Central memory CD8-positive, alpha-beta T cell (primary cell): ENCODE measurements around the gene EHD4.

Experiments used
- ATAC-seq: fragments of 150-1000 bp; cut with Tn5 transposase; replicated peaks from 2 replicates; pipeline ENCODE4 v1.10.0; 2022; ENCODE audit warnings: mild to moderate bottlenecking, moderate FRiP score, moderate number of reproducible peaks; ENCODE audit not compliant: poor library complexity, severe bottlenecking; ENCODE audit errors: extremely low read depth
- DNase-seq, 2 donors: peaks; one replicate each; pipeline ENCODE4 v3.0.0; 2021; ENCODE audit warnings: low spot score in 2 of 2
- H3K27ac Mint-ChIP-seq: one replicate; pipeline ENCODE4 v1.8.0; 2022; ENCODE audit warnings: low read depth, mild to moderate bottlenecking, moderate library complexity, mixed read lengths
- H3K27me3 Mint-ChIP-seq: one replicate; pipeline ENCODE4 v1.8.0; 2022; ENCODE audit warnings: mixed read lengths
- H3K36me3 Mint-ChIP-seq: one replicate; pipeline ENCODE4 v1.8.0; 2022; ENCODE audit warnings: mild to moderate bottlenecking, moderate library complexity, mixed read lengths; ENCODE audit not compliant: insufficient read depth
- H3K4me1 Mint-ChIP-seq: one replicate; pipeline ENCODE4 v1.8.0; 2022; ENCODE audit warnings: mixed read lengths
- H3K4me3 Mint-ChIP-seq: one replicate; pipeline ENCODE4 v1.8.0; 2022; ENCODE audit warnings: mild to moderate bottlenecking, moderate library complexity, mixed read lengths
- H3K9me3 Mint-ChIP-seq: one replicate; pipeline ENCODE4 v1.8.0; 2022; ENCODE audit warnings: mixed read lengths

EHD4 gene

GRCh38 chr15:41893422-41894250, 78.7 kb downstream of the EHD4 start, which contains the start of gene SPTBN5:
SPTBN5 (minus strand) TSS chr15:41894053; CDS start chr15:41893497, 556 bp downstream.
- Mint-ChIP-seq H3K27ac (peak within 1 kb of the TSS; percentile 96), H3K4me1 (peaks cover 42% of the 10 kb centered on the region), H3K36me3 (peaks cover 12% of the 10 kb centered on the region), H3K9me3 (no peaks in the 10 kb centered on the region), H3K4me3 (peak within 1 kb of the TSS; percentile 58), H3K27me3 (no peaks in the 10 kb centered on the region)
- ATAC-seq (no peak), DNase-seq (no peak)

- ATAC-seq, result no peak
- H3K9me3 Mint-ChIP-seq, result no peaks in the 10 kb centered on the region
- H3K27ac Mint-ChIP-seq, result peak overlapping the region; percentile 96
- H3K27me3 Mint-ChIP-seq, result no peaks in the 10 kb centered on the region
- peaks cover 46% of the 10 kb centered on the region for H3K4me1 Mint-ChIP-seq
- peak overlapping the region; percentile 58 for H3K4me3 Mint-ChIP-seq
- H3K36me3 Mint-ChIP-seq, result peaks cover 10% of the 10 kb centered on the region
- no peak for DNase-seq
Observed at GRCh38 chr15:41892621-41893421, 79.5 kb downstream of the EHD4 start.

- no peaks in the 10 kb centered on the region for H3K27me3 Mint-ChIP-seq
- H3K4me3 Mint-ChIP-seq, result no peak overlapping the region
- H3K27ac Mint-ChIP-seq, result peak overlapping the region; percentile 96
Observed at GRCh38 chr15:41891946-41892345, 80.4 kb downstream of the EHD4 start.

GRCh38 chr15:41891226-41891625, 81.1 kb downstream of the EHD4 start:
- peaks cover 10% of the 10 kb centered on the region for H3K36me3 Mint-ChIP-seq
- no peaks in the 10 kb centered on the region for H3K27me3 Mint-ChIP-seq
- no peak for DNase-seq
- H3K27ac Mint-ChIP-seq, result peak overlapping the region; percentile 96
- peaks cover 51% of the 10 kb centered on the region for H3K4me1 Mint-ChIP-seq
- no peak overlapping the region for H3K4me3 Mint-ChIP-seq
- ATAC-seq, result no peak
- H3K9me3 Mint-ChIP-seq, result no peaks in the 10 kb centered on the region

More at GRCh38 chr15:41891946-41892345, 80.4 kb downstream of the EHD4 start:
- Mint-ChIP-seq H3K9me3 (no peaks in the 10 kb centered on the region), H3K36me3 (peaks cover 10% of the 10 kb centered on the region), H3K4me1 (peaks cover 51% of the 10 kb centered on the region)
- ATAC-seq, result no peak
- DNase-seq, result no peak

- H3K27me3 Mint-ChIP-seq, result no peaks in the 10 kb centered on the region
- H3K4me1 Mint-ChIP-seq, result peaks cover 46% of the 10 kb centered on the region
- no peak overlapping the region for H3K4me3 Mint-ChIP-seq
- H3K36me3 Mint-ChIP-seq, result peaks cover 8% of the 10 kb centered on the region
- peak overlapping the region; percentile 89 for H3K27ac Mint-ChIP-seq
- no peaks in the 10 kb centered on the region for H3K9me3 Mint-ChIP-seq
- no peak for DNase-seq
- no peak for ATAC-seq
Observed at GRCh38 chr15:41890050-41890690, 82.2 kb downstream of the EHD4 start.

GRCh38 chr15:41888662-41889253, 83.6 kb downstream of the EHD4 start:
- H3K27ac Mint-ChIP-seq, result peak overlapping the region; percentile 89
- peak overlapping the region; percentile 46 for H3K4me3 Mint-ChIP-seq
- ATAC-seq, result peak; percentile 28

GRCh38 chr15:41887893-41888292, 84.5 kb downstream of the EHD4 start:
- Mint-ChIP-seq H3K9me3 (no peaks in the 10 kb centered on the region), H3K36me3 (peaks cover 1% of the 10 kb centered on the region), H3K27me3 (no peaks in the 10 kb centered on the region), H3K4me3 (no peak overlapping the region), H3K4me1 (peaks cover 28% of the 10 kb centered on the region), H3K27ac (peak overlapping the region; percentile 89)
- DNase-seq (no peak), ATAC-seq (no peak)

More at GRCh38 chr15:41888662-41889253, 83.6 kb downstream of the EHD4 start:
- Mint-ChIP-seq H3K4me1 (peaks cover 33% of the 10 kb centered on the region), H3K9me3 (no peaks in the 10 kb centered on the region), H3K27me3 (no peaks in the 10 kb centered on the region), H3K36me3 (peaks cover 4% of the 10 kb centered on the region)
- DNase-seq, result no peak

GRCh38 chr15:41887161-41887560, 85.2 kb downstream of the EHD4 start:
- ATAC-seq (no peak), DNase-seq (no peak)
- Mint-ChIP-seq H3K9me3 (no peaks in the 10 kb centered on the region), H3K27ac (peak overlapping the region; percentile 89), H3K4me3 (peak overlapping the region; percentile 14), H3K36me3 (peaks cover 1% of the 10 kb centered on the region), H3K27me3 (no peaks in the 10 kb centered on the region), H3K4me1 (peaks cover 21% of the 10 kb centered on the region)

- DNase-seq, result no peak
- no peaks in the 10 kb centered on the region for H3K27me3 Mint-ChIP-seq
- H3K36me3 Mint-ChIP-seq, result peaks cover 1% of the 10 kb centered on the region
- peaks cover 19% of the 10 kb centered on the region for H3K4me1 Mint-ChIP-seq
- H3K9me3 Mint-ChIP-seq, result no peaks in the 10 kb centered on the region
- no peak overlapping the region for H3K4me3 Mint-ChIP-seq
- no peak overlapping the region for H3K27ac Mint-ChIP-seq
- no peak for ATAC-seq
Observed at GRCh38 chr15:41886741-41887140, 85.6 kb downstream of the EHD4 start.

- no peak for DNase-seq
- H3K27me3 Mint-ChIP-seq, result peaks cover 8% of the 10 kb centered on the region
- peaks cover 27% of the 10 kb centered on the region for H3K4me1 Mint-ChIP-seq
- H3K27ac Mint-ChIP-seq, result no peak overlapping the region
- H3K4me3 Mint-ChIP-seq, result no peak overlapping the region
- peaks cover 1% of the 10 kb centered on the region for H3K36me3 Mint-ChIP-seq
- no peaks in the 10 kb centered on the region for H3K9me3 Mint-ChIP-seq
- no peak for ATAC-seq
Observed at GRCh38 chr15:41885841-41886240, 86.5 kb downstream of the EHD4 start.

- H3K4me1 Mint-ChIP-seq, result peaks cover 32% of the 10 kb centered on the region
- no peaks in the 10 kb centered on the region for H3K9me3 Mint-ChIP-seq
- no peak for ATAC-seq
- DNase-seq, result no peak
- peaks cover 13% of the 10 kb centered on the region for H3K27me3 Mint-ChIP-seq
- H3K4me3 Mint-ChIP-seq, result no peak overlapping the region
- peaks cover 1% of the 10 kb centered on the region for H3K36me3 Mint-ChIP-seq
- H3K27ac Mint-ChIP-seq, result no peak overlapping the region
Observed at GRCh38 chr15:41885321-41885720, 87.0 kb downstream of the EHD4 start.

- ATAC-seq, result no peak
- peaks cover 30% of the 10 kb centered on the region for H3K4me1 Mint-ChIP-seq
- no peaks in the 10 kb centered on the region for H3K9me3 Mint-ChIP-seq
- H3K27ac Mint-ChIP-seq, result no peak overlapping the region
- H3K36me3 Mint-ChIP-seq, result peaks cover 1% of the 10 kb centered on the region
- no peak for DNase-seq
- H3K27me3 Mint-ChIP-seq, result peaks cover 21% of the 10 kb centered on the region
- H3K4me3 Mint-ChIP-seq, result no peak overlapping the region
Observed at GRCh38 chr15:41884458-41884857, 87.9 kb downstream of the EHD4 start.
